ENCODE measurements around the gene UAP1.

GRCh38 chr1:162565460-162565859 is 3.9 kb downstream of the UAP1 start:
- TF ChIP-seq REST (IDR thresholded peaks at IDR 0.05; ENCODE audit: low read depth) (no peak), RAD21 (IDR thresholded peaks at IDR 0.05; ENCODE audit: low read depth) (no peak)

All from Ishikawa (cell line).